GM19463 (cell line): ENCODE measurements around the gene SAYSD1.

ENCODE experiments used
- ATAC-seq: cut with Tn5 transposase; IDR thresholded peaks from one replicate; pipeline ENCODE4 v1.9.1; 2021; ENCODE audit warnings: mild to moderate bottlenecking, moderate library complexity; ENCODE audit not compliant: unreplicated experiment

The SAYSD1 gene

DNA sequence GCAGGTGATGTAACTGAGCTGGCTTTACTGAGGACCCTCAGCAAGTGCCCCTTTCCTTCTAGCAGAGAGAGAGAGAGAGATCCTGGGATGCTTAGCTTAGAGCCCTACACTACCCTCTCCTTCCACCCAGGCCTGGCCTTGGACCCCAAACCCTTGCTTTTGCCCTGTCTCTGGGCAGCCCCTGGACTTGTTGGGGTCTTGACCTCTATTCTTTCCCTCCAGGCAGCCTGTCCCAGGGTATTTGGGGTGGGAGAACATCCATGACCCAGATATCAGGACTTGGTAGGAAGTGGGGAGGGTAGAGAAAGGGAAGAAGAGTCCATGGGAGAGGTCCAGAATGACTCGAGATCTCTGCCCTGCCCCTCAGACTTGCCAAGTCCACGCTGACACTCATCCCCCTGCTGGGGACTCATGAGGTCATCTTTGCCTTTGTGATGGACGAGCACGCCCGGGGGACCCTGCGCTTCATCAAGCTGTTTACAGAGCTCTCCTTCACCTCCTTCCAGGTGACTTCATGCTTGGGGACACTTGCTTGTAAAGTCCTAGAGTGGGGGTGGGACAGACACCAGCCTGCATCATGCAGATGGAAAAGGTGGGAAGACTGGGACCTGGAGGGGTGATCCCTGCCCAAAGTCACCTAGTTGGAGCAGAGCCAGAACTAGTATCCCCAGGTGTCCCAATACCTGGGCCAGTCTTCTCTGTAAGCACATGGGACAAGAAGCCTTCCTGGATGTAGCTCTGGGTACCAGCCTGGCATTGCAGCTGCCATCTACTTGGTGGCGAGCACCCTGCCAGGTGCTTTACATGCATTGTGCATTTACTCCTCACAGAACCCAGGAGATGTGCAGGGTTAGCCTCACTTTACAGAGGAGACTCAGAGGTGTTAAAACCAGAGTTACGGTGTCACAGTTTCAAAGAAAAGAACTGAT is 35.5 kb downstream of the SAYSD1 start:
- ATAC-seq: no peak

- no peak for ATAC-seq
Observed at GRCh38 chr6:39078695-39079094, 36.3 kb downstream of the SAYSD1 start.

- no peak for ATAC-seq
Observed at GRCh38 chr6:39077882-39078594, 36.9 kb downstream of the SAYSD1 start.

- peak; percentile 56 for ATAC-seq
Observed at GRCh38 chr6:39076623-39077535, 38.1 kb downstream of the SAYSD1 start.

DNA sequence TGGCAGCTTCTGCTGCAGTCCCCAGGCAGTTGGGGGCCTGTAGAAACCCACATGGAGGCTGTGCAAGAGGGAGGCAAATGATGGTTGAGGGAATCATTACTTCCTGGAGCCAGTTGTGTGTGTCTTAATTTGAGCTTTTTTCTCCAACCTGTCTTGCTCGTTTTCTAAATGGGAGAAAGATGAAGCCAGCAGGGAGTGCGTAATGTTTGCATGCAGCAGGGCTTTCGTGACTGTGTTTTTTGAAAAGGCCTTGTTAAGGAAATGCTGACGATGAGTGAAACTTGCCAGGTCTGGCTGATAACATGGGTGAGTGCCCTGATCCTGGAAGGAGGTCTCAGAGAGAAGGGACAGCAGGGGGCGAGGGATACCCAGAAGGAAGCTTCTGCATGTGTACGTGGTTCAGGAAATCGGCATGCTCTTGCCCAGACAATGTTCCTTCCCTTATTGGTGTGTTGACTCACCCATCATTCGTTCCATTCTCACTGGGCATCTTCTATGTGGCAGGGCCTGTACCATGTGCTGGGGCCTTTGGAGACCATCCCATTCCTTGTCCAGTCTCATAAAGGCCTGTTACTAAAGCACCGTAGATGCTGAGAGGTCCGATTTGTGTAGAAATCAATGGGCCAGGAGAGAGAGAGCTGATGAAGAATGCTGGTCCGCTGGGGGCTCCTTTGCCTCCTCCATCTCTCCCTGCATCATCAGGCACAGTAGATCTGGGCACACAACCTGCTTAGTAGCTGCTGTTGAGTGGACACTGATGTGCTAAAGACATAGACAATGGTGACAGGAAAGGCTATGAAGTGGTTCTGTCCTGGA is 39.0 kb downstream of the SAYSD1 start:
- no peak for ATAC-seq

GRCh38 chr6:39075010-39075686 is 39.8 kb downstream of the SAYSD1 start:
- ATAC-seq: no peak

DNA sequence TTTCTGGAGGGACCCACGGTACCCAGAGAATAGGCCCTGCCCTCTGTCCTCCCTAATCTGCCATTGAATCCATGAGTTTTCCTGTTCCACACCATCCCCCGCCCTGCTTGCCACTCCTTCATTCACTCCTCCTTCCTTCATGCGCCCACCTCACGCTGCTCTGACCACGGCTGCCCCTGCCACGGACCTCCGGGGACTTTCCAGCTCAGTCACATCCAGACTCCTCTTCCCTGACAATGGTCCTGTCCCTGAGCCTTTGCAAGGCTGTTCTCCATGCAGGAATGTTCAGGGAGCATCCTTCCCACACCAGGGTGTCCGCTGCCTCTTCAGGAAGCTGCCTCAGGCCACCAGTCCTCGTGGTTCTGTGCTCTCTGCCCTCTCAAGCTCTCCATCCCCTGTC is 40.5 kb downstream of the SAYSD1 start:
- no peak for ATAC-seq

- ATAC-seq: no peak
Observed at GRCh38 chr6:39073471-39074355, 41.3 kb downstream of the SAYSD1 start.

- ATAC-seq: no peak
Observed at GRCh38 chr6:39072830-39073229, 42.2 kb downstream of the SAYSD1 start.

DNA sequence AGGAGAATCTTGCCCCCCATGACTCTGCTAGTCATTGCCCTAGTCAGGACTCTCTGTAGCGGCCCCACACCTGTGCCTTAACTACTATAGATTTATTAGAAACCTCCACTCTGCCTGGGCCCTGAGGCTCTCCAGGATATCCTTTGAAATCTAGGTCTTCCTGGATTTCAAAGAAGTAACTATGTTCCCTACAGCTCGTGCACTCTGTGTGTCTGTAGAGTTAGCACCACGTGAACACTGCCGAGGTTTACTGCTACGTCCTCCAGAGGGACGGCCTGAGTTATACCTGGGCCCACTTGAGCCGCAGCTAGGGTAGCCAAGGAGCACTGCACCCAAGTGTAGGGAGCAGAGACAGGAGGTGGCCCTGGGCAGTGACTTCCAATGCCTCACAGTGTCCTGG is 46.6 kb downstream of the SAYSD1 start:
- ATAC-seq: no peak

DNA sequence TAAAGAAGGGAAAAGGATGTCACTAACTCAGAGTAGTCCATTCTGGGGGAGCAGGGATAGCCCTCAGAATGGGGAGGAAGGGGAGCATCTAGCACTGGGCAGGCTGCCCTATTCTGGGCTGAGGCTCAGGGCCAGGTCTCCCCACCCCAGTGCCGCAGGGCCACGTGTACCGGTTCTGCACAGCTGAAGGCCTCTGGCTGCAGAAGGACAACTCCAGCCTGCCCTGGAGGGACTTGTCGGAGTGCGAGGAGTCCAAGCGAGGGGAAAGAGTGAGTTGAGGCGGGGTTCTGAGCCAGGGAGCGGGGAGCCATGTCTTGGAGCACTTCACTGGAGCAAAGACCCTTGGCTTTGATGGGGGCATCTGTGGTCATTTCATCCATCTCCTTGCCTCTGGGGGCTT is 49.4 kb downstream of the SAYSD1 start:
- no peak for ATAC-seq

- no peak for ATAC-seq
Observed at GRCh38 chr6:39063526-39063925, 51.5 kb downstream of the SAYSD1 start.

DNA sequence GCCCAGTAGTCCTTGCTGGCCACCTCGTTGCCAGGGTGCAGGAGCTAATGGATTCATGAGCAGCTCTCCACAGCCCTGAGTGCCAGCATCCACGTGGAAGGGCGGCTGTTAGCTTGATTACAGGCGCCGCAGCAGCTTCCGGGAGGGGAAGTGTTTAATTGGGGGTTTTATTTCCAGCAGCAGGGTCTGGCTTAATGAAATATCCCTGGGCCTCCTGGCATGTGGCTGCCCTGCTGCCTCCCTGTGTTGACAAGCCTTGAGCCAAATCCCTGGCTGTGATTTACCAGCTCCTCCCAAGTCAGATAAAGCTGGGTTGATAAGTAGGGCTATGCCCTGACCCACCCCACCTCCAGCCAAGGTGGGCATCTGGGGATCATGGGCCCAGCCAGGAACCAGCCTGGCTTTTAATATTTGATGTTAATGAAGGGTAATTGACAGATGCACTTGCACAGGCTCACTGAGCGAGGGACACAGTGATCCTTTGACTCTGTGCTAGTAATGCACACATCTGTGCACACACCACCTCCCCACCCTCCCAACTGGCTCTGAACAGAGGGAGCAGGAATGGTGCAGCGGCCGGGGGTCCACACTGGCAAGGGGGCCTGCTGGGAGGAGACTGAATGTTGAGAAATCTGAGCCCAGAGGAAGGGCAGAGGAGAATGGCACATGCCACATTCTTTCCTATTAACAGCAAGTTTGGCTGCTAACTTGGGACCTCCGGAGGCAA is 52.8 kb downstream of the SAYSD1 start:
- ATAC-seq: no peak

DNA sequence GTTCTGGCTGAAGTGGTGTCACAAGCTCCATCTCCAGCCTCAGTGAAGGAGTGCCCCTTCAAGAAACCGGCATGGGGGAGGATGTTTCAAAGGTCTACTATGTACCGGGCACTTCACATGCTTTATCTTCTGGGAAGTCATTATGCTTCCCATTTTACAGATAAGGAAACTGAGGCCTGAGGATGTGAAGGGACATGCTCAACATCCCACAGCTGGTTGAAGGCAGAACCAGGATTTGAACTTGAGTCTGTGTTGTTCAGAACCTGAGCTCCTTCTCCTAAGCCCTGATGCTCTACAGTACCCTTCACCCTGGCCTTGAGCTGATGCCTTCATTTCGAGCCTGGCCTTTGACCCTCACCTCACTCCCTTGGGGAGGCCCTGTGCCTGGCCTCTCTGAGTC is 53.4 kb downstream of the SAYSD1 start:
- ATAC-seq: no peak

- ATAC-seq: no peak
Observed at GRCh38 chr6:39061182-39061581, 53.8 kb downstream of the SAYSD1 start.

DNA sequence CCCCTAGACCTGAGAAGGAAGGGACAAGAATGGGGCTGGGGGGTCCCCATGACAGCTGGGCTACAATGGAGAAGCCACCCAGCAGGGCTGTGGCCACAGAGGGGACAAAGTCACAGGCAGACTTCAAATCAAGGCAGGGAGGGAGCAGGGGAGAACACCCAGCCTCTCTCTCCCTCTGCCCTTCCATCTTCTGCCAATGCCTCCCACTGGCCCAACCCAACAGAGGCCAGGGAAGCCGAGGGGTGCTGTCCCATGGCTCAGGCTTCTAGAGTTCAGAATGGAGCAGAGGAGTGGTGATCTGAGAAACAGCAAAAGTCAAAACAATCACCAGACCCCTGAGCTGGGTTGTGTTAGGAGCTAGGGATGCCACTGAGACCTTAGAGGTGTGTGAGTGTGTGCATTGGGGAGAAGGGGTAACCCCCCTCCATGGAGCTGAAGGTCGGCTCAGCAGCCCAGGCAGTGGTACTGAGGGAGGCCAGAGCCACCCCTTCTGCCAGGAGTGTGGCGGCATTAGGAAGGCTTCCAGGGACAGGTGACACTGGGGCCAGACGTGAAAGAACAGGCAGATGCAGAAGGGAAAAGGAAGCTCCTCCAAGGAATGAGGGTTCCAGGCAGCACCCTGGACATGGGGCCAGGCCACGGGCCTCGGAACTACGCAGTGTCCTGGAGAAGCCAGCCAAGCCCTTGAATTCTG is 54.4 kb downstream of the SAYSD1 start:
- ATAC-seq: no peak

- no peak for ATAC-seq
Observed at GRCh38 chr6:39059496-39060310, 55.3 kb downstream of the SAYSD1 start.
